H9 (cell line): ENCODE results near the gene TGOLN2. TPM values are rescaled to one million over a fixed set of nuclear protein-coding genes. Genes with fewer than 3 reads are reported as not detected.

Experiments
- DNase-seq: peaks from one replicate; pipeline ENCODE4 v3.0.0-alpha.2; 2017
- H2AFZ ChIP-seq: one replicate; pipeline ENCODE4 v1.6.1; 2013; ENCODE audit warnings: mild to moderate bottlenecking, low read length, control low read depth, moderate library complexity
- H2AK5ac ChIP-seq: 2 replicates; pipeline ENCODE4 v1.6.1; 2013; ENCODE audit warnings: low read length, control low read depth, mixed read lengths; ENCODE audit not compliant: insufficient read length
- H2BK120ac ChIP-seq: one replicate; pipeline ENCODE4 v1.6.1; 2013; ENCODE audit warnings: low read depth, mild to moderate bottlenecking, low read length, control low read depth, inconsistent platforms; ENCODE audit not compliant: poor library complexity, severe bottlenecking
- H2BK12ac ChIP-seq: 2 replicates; pipeline ENCODE4 v1.6.1; 2013; ENCODE audit warnings: low read length, control low read depth, mixed read lengths, low read depth; ENCODE audit not compliant: insufficient read length
- H2BK15ac ChIP-seq: 2 replicates; pipeline ENCODE4 v1.6.1; 2013; ENCODE audit warnings: low read depth, low read length, control low read depth
- H2BK20ac ChIP-seq: one replicate; pipeline ENCODE4 v1.6.1; 2013; ENCODE audit warnings: low read depth, mild to moderate bottlenecking, low read length, control low read depth, inconsistent platforms; ENCODE audit not compliant: poor library complexity, severe bottlenecking
- H2BK5ac ChIP-seq: 2 replicates; pipeline ENCODE4 v1.6.1; 2013; ENCODE audit warnings: low read length, control low read depth, mixed read lengths; ENCODE audit not compliant: insufficient read length
- H3K14ac ChIP-seq: 2 replicates; pipeline ENCODE4 v1.6.1; 2013; ENCODE audit warnings: low read length, control low read depth; ENCODE audit not compliant: insufficient read depth
- H3K18ac ChIP-seq: 2 replicates; pipeline ENCODE4 v1.6.1; 2013; ENCODE audit warnings: low read depth, mild to moderate bottlenecking, mixed read lengths, low read length, control low read depth; ENCODE audit not compliant: insufficient read length
- H3K23ac ChIP-seq: 2 replicates; pipeline ENCODE4 v1.6.1; 2013; ENCODE audit warnings: low read length, control low read depth, mixed read lengths, low read depth; ENCODE audit not compliant: insufficient read length
- H3K23me2 ChIP-seq: 2 replicates; pipeline ENCODE4 v1.6.1; 2013; ENCODE audit warnings: low read depth, mild to moderate bottlenecking, mixed read lengths, low read length, control low read depth; ENCODE audit not compliant: insufficient read length, poor library complexity, severe bottlenecking
- H3K27ac ChIP-seq: 2 replicates; pipeline ENCODE4 v1.5.1; 2013; ENCODE audit warnings: low read length, control low read depth, mixed read lengths, low read depth; ENCODE audit not compliant: insufficient read length
- H3K27me3 ChIP-seq: 2 replicates; pipeline ENCODE4 v1.6.1; 2013; ENCODE audit warnings: low read length, control low read depth, inconsistent platforms; ENCODE audit not compliant: insufficient read depth
- H3K4ac ChIP-seq: 2 replicates; pipeline ENCODE4 v1.6.1; 2013; ENCODE audit warnings: low read depth, mild to moderate bottlenecking, control low read depth, inconsistent platforms, low read length, moderate library complexity
- H3K4me1 ChIP-seq: 2 replicates; pipeline ENCODE4 v1.6.1; 2013; ENCODE audit warnings: low read length, control low read depth, inconsistent platforms; ENCODE audit not compliant: insufficient read depth
- H3K4me2 ChIP-seq: 2 replicates; pipeline ENCODE4 v1.6.1; 2013; ENCODE audit warnings: low read length, control low read depth, mixed read lengths; ENCODE audit not compliant: insufficient read length, insufficient read depth
- H3K56ac ChIP-seq: 2 replicates; pipeline ENCODE4 v1.6.1; 2013; ENCODE audit warnings: low read depth, mild to moderate bottlenecking, mixed read lengths, low read length, control low read depth; ENCODE audit not compliant: insufficient read length
- H3K79me1 ChIP-seq: 2 replicates; pipeline ENCODE4 v1.6.1; 2013; ENCODE audit warnings: low read depth, mild to moderate bottlenecking, moderate library complexity, low read length, control low read depth, inconsistent platforms; ENCODE audit not compliant: insufficient read depth, poor library complexity, severe bottlenecking
- H3K79me2 ChIP-seq: 2 replicates; pipeline ENCODE4 v1.6.1; 2013; ENCODE audit warnings: low read length, control low read depth, inconsistent platforms; ENCODE audit not compliant: insufficient read depth
- H3K9ac ChIP-seq: 2 replicates; pipeline ENCODE4 v1.6.1; 2013; ENCODE audit warnings: low read length, control low read depth, mixed read lengths; ENCODE audit not compliant: insufficient read length; ENCODE audit errors: extremely low read depth
- H3K9me3 ChIP-seq: one replicate; pipeline ENCODE4 v1.6.1; 2013; ENCODE audit warnings: low read depth, low read length, inconsistent platforms; ENCODE audit not compliant: control insufficient read depth
- H3T11ph ChIP-seq: one replicate; pipeline ENCODE4 v1.6.1; 2013; ENCODE audit warnings: mild to moderate bottlenecking, low read length, control low read depth, inconsistent platforms
- H4K20me1 ChIP-seq: one replicate; pipeline ENCODE4 v1.6.1; 2013; ENCODE audit not compliant: control insufficient read depth, insufficient read length, insufficient read depth
- H4K5ac ChIP-seq: 2 replicates; pipeline ENCODE4 v1.6.1; 2013; ENCODE audit warnings: low read depth, mild to moderate bottlenecking, mixed read lengths, low read length, control low read depth; ENCODE audit not compliant: insufficient read length
- H4K8ac ChIP-seq: replicated peaks from 2 replicates; pipeline ENCODE4 v1.6.1; 2013; ENCODE audit warnings: low read length, control low read depth, mixed read lengths, low read depth; ENCODE audit not compliant: insufficient read length
- H4K91ac ChIP-seq: 2 replicates; pipeline ENCODE4 v1.6.1; 2013; ENCODE audit warnings: low read depth, mild to moderate bottlenecking, moderate library complexity, mixed read lengths, low read length, control low read depth; ENCODE audit not compliant: insufficient read length
- H3K27ac Mint-ChIP-seq, 3 experiments: 2 replicates in 2 of 3; 3 replicates in 1 of 3; pipeline ENCODE4 v1.8.0; 2020 to 2021; ENCODE audit warnings: mixed read lengths in 3 of 3, mild to moderate bottlenecking in 1 of 3, moderate library complexity in 1 of 3
- H3K27me3 Mint-ChIP-seq: 2 replicates; pipeline ENCODE4 v1.8.0; 2021; ENCODE audit warnings: low read depth, mild to moderate bottlenecking, moderate library complexity, mixed read lengths
- H3K36me3 Mint-ChIP-seq, 3 experiments: 2 replicates in 2 of 3; 3 replicates in 1 of 3; pipeline ENCODE4 v1.8.0; 2020 to 2021; ENCODE audit warnings: low read depth in 3 of 3, mixed read lengths in 3 of 3; ENCODE audit not compliant: insufficient read depth in 1 of 3
- H3K4me1 Mint-ChIP-seq, 2 experiments: 2 replicates each; pipeline ENCODE4 v1.8.0; 2020; ENCODE audit warnings: mixed read lengths in 2 of 2
- H3K4me3 Mint-ChIP-seq, 2 experiments: 2 replicates in 1 of 2; 3 replicates in 1 of 2; pipeline ENCODE4 v1.8.0; 2020 to 2021; ENCODE audit warnings: mild to moderate bottlenecking in 2 of 2, mixed read lengths in 2 of 2, moderate library complexity in 1 of 2
- H3K9me3 Mint-ChIP-seq, 2 experiments: 2 replicates in 1 of 2; 3 replicates in 1 of 2; pipeline ENCODE4 v1.8.0; 2020; ENCODE audit warnings: mild to moderate bottlenecking in 2 of 2, mixed read lengths in 2 of 2, moderate library complexity in 1 of 2
- WGBS: extraction: QIAGEN DNeasy Blood & Tissue Kit; methylation state at CpG from one replicate; pipeline ENCODE4 v1.1.7; 2013; ENCODE audit warnings: missing lambda C conversion rate, low lambda C conversion rate, mixed read lengths; ENCODE audit not compliant: insufficient read length; ENCODE audit errors: extremely low coverage; 5-methylcytosine and 5-hydroxymethylcytosine counted together
- total RNA-seq: library from RNA; stranded (reverse); gene quantifications from 2 replicates; pipeline ENCODE4 v1.2.1, GENCODE V29; 2021
- TF ChIP-seq, protein P1 (sequence below): fragments of 200-600 bp; sonication (generic); conservative IDR thresholded peaks from 3 replicates; pipeline ENCODE4 v1.8.0; 2021; ENCODE audit warnings: antibody characterized with exemption, mild to moderate bottlenecking

Gene TGOLN2
- total RNA-seq, 1 experiment from 2014 or later: 47.8 TPM

DNA sequence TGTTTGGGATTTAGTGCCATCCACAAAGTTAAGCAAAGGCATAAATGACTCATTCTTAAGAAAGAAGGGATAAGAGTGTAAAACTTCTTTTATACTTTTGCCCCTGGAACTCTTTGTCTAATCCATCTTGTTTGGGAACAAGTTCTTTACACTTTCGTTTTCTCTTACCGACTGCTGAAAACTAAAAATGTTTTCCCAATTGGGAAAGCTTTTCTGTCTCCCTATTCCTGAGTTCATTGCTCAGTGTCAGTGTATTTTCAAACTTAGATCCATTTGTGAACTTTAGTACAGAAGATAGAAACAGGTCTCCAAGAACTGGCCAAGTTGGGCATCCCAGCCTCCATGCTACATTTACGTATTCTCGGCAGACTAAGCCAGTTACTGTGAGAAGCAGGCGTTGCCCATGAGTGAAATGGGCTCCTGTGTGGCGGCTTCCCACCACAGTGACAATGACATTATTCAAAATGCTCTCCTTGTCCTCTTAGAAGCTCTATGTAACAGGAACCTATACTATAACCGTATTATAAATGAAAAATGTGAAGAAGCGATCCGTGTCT is 51.7 kb downstream of the TGOLN2 start:
- Histone ChIP-seq H3K79me2 (no peaks in the 10 kb centered on the region), H2BK5ac (no peak overlapping the region), H3K18ac (no peak overlapping the region), H3K23ac (no peak overlapping the region), H3K79me1 (peaks cover 6% of the 10 kb centered on the region), H3K56ac (no peak overlapping the region), H3K9ac (no peak overlapping the region), H3K4ac (no peak overlapping the region), H2AFZ (no peak overlapping the region), H2BK20ac (no peak overlapping the region), H4K91ac (no peak overlapping the region), H4K5ac (no peak overlapping the region), H2BK12ac (no peak overlapping the region), H2AK5ac (no peak overlapping the region), H2BK15ac (no peak overlapping the region), H3K9me3 (no peaks in the 10 kb centered on the region), H3T11ph (no peak overlapping the region), H2BK120ac (no peak overlapping the region), H3K27me3 (no peaks in the 10 kb centered on the region), H3K4me1 (peaks cover 4% of the 10 kb centered on the region; the same call in 1 of the 2 replicates), H3K27ac (no peak overlapping the region), H4K8ac (no peak overlapping the region), H3K23me2 (no peaks in the 10 kb centered on the region), H4K20me1 (no peaks in the 10 kb centered on the region), H3K4me2 (no peak overlapping the region), H3K14ac (no peak overlapping the region)
- H3K4me3 Mint-ChIP-seq: no peak overlapping the region; a peak in 1 of 5 replicates
- WGBS: no CpG with 5 or more reads among the region's 9 CpGs
- peak overlapping the region in 2 of 3 experiments; percentile 29 to 50; a peak in 4 of 7 replicates for H3K27ac Mint-ChIP-seq
- H3K27me3 Mint-ChIP-seq: no peaks in the 10 kb centered on the region; the same call in 1 of the 2 replicates
- TF ChIP-seq, protein P1, sequence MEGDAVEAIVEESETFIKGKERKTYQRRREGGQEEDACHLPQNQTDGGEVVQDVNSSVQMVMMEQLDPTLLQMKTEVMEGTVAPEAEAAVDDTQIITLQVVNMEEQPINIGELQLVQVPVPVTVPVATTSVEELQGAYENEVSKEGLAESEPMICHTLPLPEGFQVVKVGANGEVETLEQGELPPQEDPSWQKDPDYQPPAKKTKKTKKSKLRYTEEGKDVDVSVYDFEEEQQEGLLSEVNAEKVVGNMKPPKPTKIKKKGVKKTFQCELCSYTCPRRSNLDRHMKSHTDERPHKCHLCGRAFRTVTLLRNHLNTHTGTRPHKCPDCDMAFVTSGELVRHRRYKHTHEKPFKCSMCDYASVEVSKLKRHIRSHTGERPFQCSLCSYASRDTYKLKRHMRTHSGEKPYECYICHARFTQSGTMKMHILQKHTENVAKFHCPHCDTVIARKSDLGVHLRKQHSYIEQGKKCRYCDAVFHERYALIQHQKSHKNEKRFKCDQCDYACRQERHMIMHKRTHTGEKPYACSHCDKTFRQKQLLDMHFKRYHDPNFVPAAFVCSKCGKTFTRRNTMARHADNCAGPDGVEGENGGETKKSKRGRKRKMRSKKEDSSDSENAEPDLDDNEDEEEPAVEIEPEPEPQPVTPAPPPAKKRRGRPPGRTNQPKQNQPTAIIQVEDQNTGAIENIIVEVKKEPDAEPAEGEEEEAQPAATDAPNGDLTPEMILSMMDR: no peak
- DNase-seq: no peak
- H3K4me1 Mint-ChIP-seq: peaks cover 56 to 58% of the 10 kb centered on the region in 2 experiments
- peaks cover 4 to 13% (median 11%) of the 10 kb centered on the region in 3 experiments; a peak in 5 of 7 replicates for H3K36me3 Mint-ChIP-seq
- H3K9me3 Mint-ChIP-seq: no peaks in the 10 kb centered on the region
